K562 (cell line): Measurements from ENCODE around the gene ETFRF1. TPM values are rescaled to one million over a fixed set of nuclear protein-coding genes. Genes with fewer than 3 reads are reported as not detected.
A peak's percentile ranks its signal among the peaks of the same experiment; 100 is the strongest.

Source experiments
- ATAC-seq: fragments of 200-7000 bp; cut with Tn5 transposase; 3 replicates; pipeline ENCODE4 v1.9.1; 2020; ENCODE audit warnings: moderate library complexity
- BruUV-seq: library from RNA; stranded (reverse); fragments of 400-500 nt; replicated peaks from 2 replicates; lab custom pipeline; 2021; lab: Mats Ljungman, UMichigan
- CTCF ChIA-PET: fragments of 300-600 bp; formaldehyde crosslinking; extraction: SDS; loops from one replicate; lab custom pipeline; 2021; ENCODE audit warnings: low intra/inter-chr PET ratio; lab: Yijun Ruan, JAX
- POLR2A ChIA-PET: fragments of 300-600, 350-650 bp; sonication (Branson Sonifier 250); formaldehyde crosslinking; extraction: SDS; loops from one replicate; lab custom pipeline; 2021; ENCODE audit warnings: antibody characterized with exemption, inconsistent platforms; lab: Yijun Ruan, JAX
- DNase-seq, 4 experiments: peaks; one replicate each; pipeline versions ENCODE4 v3.0.0 to v3.0.0-alpha.2; 2011 to 2018; ENCODE audit warnings: low spot score in 3 of 4, mixed read lengths in 3 of 4; ENCODE audit errors: extremely low read depth in 1 of 4
- FAIRE-seq: peaks from 2 replicates; lab custom pipeline; 2011; peaks lifted over from hg19 to GRCh38; lab: Jason Lieb, UNC
- H2AFZ ChIP-seq: 2 replicates; pipeline ENCODE4 v1.6.0; 2011; ENCODE audit warnings: low read depth, low read length, control low read depth, inconsistent platforms
- H3K27ac ChIP-seq: fragments of 200-600 bp; 3 replicates; pipeline ENCODE4 v1.8.0; 2011; ENCODE audit warnings: low read depth, mild to moderate bottlenecking, control low read depth, inconsistent platforms, low read length, moderate library complexity, mixed read lengths; ENCODE audit errors: extremely low read depth
- H3K27me3 ChIP-seq, 2 experiments: fragments of 300-600 bp in 1 of 2; 2 replicates in 1 of 2; 3 replicates in 1 of 2; pipeline versions ENCODE4 v1.6.0 to v1.8.0; 2011; ENCODE audit warnings: inconsistent platforms in 2 of 2, low read length in 2 of 2, mild to moderate bottlenecking in 1 of 2, mixed read lengths in 1 of 2, moderate library complexity in 1 of 2; ENCODE audit not compliant: control insufficient read depth in 2 of 2, insufficient read depth in 2 of 2
- H3K36me3 ChIP-seq: fragments of 300-600 bp; 3 replicates; pipeline ENCODE4 v1.8.0; 2011; ENCODE audit warnings: mild to moderate bottlenecking, low read length, inconsistent platforms; ENCODE audit not compliant: control insufficient read depth, insufficient read depth
- H3K4me1 ChIP-seq, 2 experiments: fragments of 200-600 bp in 1 of 2; replicated peaks in 1 of 2; 2 replicates in 1 of 2; 3 replicates in 1 of 2; pipeline versions ENCODE4 v1.5.1 to v1.8.0; 2011; ENCODE audit warnings: inconsistent platforms in 2 of 2, low read length in 2 of 2, mild to moderate bottlenecking in 1 of 2, mixed read lengths in 1 of 2, moderate library complexity in 1 of 2; ENCODE audit not compliant: control insufficient read depth in 2 of 2, insufficient read depth in 2 of 2
- H3K4me2 ChIP-seq: 2 replicates; pipeline ENCODE4 v1.6.1; 2011; ENCODE audit warnings: low read length, control low read depth, inconsistent platforms, mixed read lengths; ENCODE audit not compliant: insufficient read depth
- H3K4me3 ChIP-seq: fragments of 200-600 bp; sonication (generic), shearing (Covaris generic); 2 replicates; pipeline ENCODE4 v1.5.1; 2016; ENCODE audit warnings: control low read depth, inconsistent platforms
- H3K79me2 ChIP-seq: fragments of 200-600 bp; 3 replicates; pipeline ENCODE4 v1.8.0; 2011; ENCODE audit warnings: low read length, inconsistent platforms; ENCODE audit not compliant: control insufficient read depth, insufficient read depth
- H3K9ac ChIP-seq, 2 experiments: 2 replicates each; pipeline versions ENCODE4 v1.6.0 to v1.6.1; 2011; ENCODE audit warnings: low read depth in 2 of 2, low read length in 2 of 2, control low read depth in 1 of 2, inconsistent platforms in 1 of 2, mild to moderate bottlenecking in 1 of 2, mixed read lengths in 1 of 2; ENCODE audit not compliant: insufficient read depth in 1 of 2
- H3K9me1 ChIP-seq: one replicate; pipeline ENCODE4 v1.6.0; 2011; ENCODE audit warnings: inconsistent platforms, mild to moderate bottlenecking, low read length, moderate library complexity; ENCODE audit not compliant: control insufficient read depth, insufficient read depth
- H3K9me3 ChIP-seq: replicated peaks from 2 replicates; pipeline ENCODE4 v1.5.1; 2011; ENCODE audit warnings: low read depth, low read length, inconsistent platforms; ENCODE audit not compliant: control insufficient read depth, insufficient read depth
- H4K20me1 ChIP-seq: replicated peaks from 2 replicates; pipeline ENCODE4 v1.6.1; 2011; ENCODE audit warnings: low read length, inconsistent platforms, mixed read lengths; ENCODE audit not compliant: control insufficient read depth, insufficient read depth
- CREB1 ChIP-seq, 2 experiments: sonication (generic) in 1 of 2; formaldehyde crosslinking in 1 of 2; IDR thresholded peaks; 2 replicates each; pipeline versions ENCODE4 v1.6.1 to v1.8.0; 2012 to 2022; ENCODE audit warnings: inconsistent platforms in 1 of 2, mild to moderate bottlenecking in 1 of 2, missing genetic modification reagents in 1 of 2, moderate library complexity in 1 of 2
- EP400 ChIP-seq: fragments of 450-650 bp; IDR thresholded peaks from 2 replicates; pipeline ENCODE4 v1.6.1; 2017; ENCODE audit warnings: antibody characterized with exemption, mild to moderate bottlenecking, moderate library complexity
- NFIC ChIP-seq: fragments of 450-650 bp; IDR thresholded peaks from 2 replicates; pipeline ENCODE4 v1.6.1; 2017; ENCODE audit warnings: mild to moderate bottlenecking, inconsistent platforms
- SRF ChIP-seq, 2 experiments: fragments of 250-450, 450-650 bp in 1 of 2; sonication (Bioruptor Pico) in 1 of 2; sonication (generic) in 1 of 2; formaldehyde crosslinking; IDR thresholded peaks; 2 replicates each; pipeline versions ENCODE4 v1.5.0 to v1.5.1; 2020 to 2022; ENCODE audit warnings: mild to moderate bottlenecking in 1 of 2, missing genetic modification reagents in 1 of 2
- XRCC3 ChIP-seq: fragments of 450-650 bp; IDR thresholded peaks from 2 replicates; pipeline ENCODE4 v1.6.1; 2017; ENCODE audit warnings: mild to moderate bottlenecking, moderate library complexity
- ZNF449 ChIP-seq: fragments of 250-450 bp; sonication (Bioruptor Pico); IDR thresholded peaks from 2 replicates; pipeline ENCODE4 v1.8.0; 2022; ENCODE audit warnings: moderate library complexity, mild to moderate bottlenecking, inconsistent platforms
- WGBS: fragments of 100-300 bp; shearing (Covaris generic); methylation state at CpG from one replicate; pipeline ENCODE4 v1.1.6; 2016; ENCODE audit warnings: low coverage, mixed read lengths; ENCODE audit not compliant: insufficient coverage; ENCODE audit errors: missing lambda C conversion rate; 5-methylcytosine and 5-hydroxymethylcytosine counted together
- in situ Hi-C: fragments of 300-500 bp; cut with MboI; formaldehyde crosslinking; loops from 4 replicates; pipeline ENCODE4 v1.15.0; 2018; ENCODE audit warnings: inconsistent platforms, mixed read lengths
- intact Hi-C: fragments of 100-400 bp; cut with micrococcal nuclease; formaldehyde crosslinking; loops from 2 replicates; pipeline ENCODE4 v1.14.2; 2022
- polyA plus RNA-seq, 8 experiments: library from polyadenylated mRNA; depleted of rRNA in 4 of 8; stranded (reverse) in 5 of 8; unstranded in 3 of 8; fragments of >200 nt; fragmentation: Nextera tagmentation in 2 of 8; fragmentation: Illumina TruSeq in 1 of 8; extraction: Ambion mirVana in 2 of 8; extraction: Trizol in 1 of 8; gene quantifications; 2 replicates each; pipeline versions ENCODE4 v1.2.1 to v1.2.3, GENCODE V29; 2011 to 2014; ENCODE audit warnings: inconsistent platforms in 1 of 8, missing spikeins in 1 of 8
- total RNA-seq, 7 experiments: library from RNA; depleted of rRNA in 6 of 7; stranded (reverse); fragments of >200 nt in 6 of 7; fragmentation: Illumina TruSeq in 2 of 7; extraction: Trizol in 2 of 7; gene quantifications; 2 replicates each; pipeline versions ENCODE4 v1.2.1 to v1.2.3, GENCODE V29; 2011 to 2021; ENCODE audit warnings: low replicate concordance in 1 of 7

Gene ETFRF1
- total and polyA plus RNA-seq, 9 of the 15 experiments (the other 6 are each of a cell fraction or from before 2014, with no cell fraction given) = 16.1 to 107 (median 33.7) TPM

- intact Hi-C loops (no loop called here), in situ Hi-C loops (no loop called here)
- H3K79me2 ChIP-seq = peaks cover 16% of the 10 kb centered on the region
- ATAC-seq (no peak), DNase-seq (no peak), FAIRE-seq (peak; percentile 23)
- BruUV-seq = no TSS peak
- TF ChIP-seq CREB1 (IDR thresholded peaks at IDR 0.05) (no peak), CREB1 (CRISPR knock-in tag; IDR thresholded peaks at IDR 0.05) (no peak), NFIC (peak; percentile 57)
- no peak overlapping the region for H3K4me3 ChIP-seq
- no peak overlapping the region for H3K4me2 ChIP-seq
- no peaks in the 10 kb centered on the region for H3K9me1 ChIP-seq
- no peaks in the 10 kb centered on the region for H3K9me3 ChIP-seq
- 57% methylated on average over 2 of the region's 2 CpGs for WGBS
- ChIA-PET POLR2A (no interaction called here), CTCF (no interaction called here)
- H3K4me1 ChIP-seq = peaks cover 0 to 3% of the 10 kb centered on the region in 2 experiments; a peak in 1 of 5 replicates
- no peak overlapping the region for H2AFZ ChIP-seq
- H3K27me3 ChIP-seq = no peaks in the 10 kb centered on the region
- no peaks in the 10 kb centered on the region for H4K20me1 ChIP-seq
- H3K9ac ChIP-seq = no peak overlapping the region
- peaks cover 4% of the 10 kb centered on the region; the same call in 1 of the 3 replicates for H3K36me3 ChIP-seq
- H3K27ac ChIP-seq = no peak overlapping the region
These were observed 2.6 kb downstream of the ETFRF1 start for GRCh38 chr12:25197608-25198007.

GRCh38 chr12:25200703-25201102, 5.7 kb downstream of the ETFRF1 start:
- FAIRE-seq (no peak), ATAC-seq (no peak), DNase-seq (no peak)
- BruUV-seq = no TSS peak
- Histone ChIP-seq H3K36me3 (peaks cover 16% of the 10 kb centered on the region), H3K27me3 (no peaks in the 10 kb centered on the region), H4K20me1 (no peaks in the 10 kb centered on the region), H3K27ac (no peak overlapping the region), H3K9ac (no peak overlapping the region), H3K9me1 (no peaks in the 10 kb centered on the region), H3K9me3 (no peaks in the 10 kb centered on the region), H3K79me2 (peaks cover 11% of the 10 kb centered on the region), H2AFZ (no peak overlapping the region), H3K4me1 (peaks cover 0 to 3% of the 10 kb centered on the region in 2 experiments; a peak in 1 of 5 replicates), H3K4me3 (no peak overlapping the region), H3K4me2 (no peak overlapping the region)
- in situ Hi-C loops (no loop called here), intact Hi-C loops (no loop called here)
- POLR2A ChIA-PET = interaction anchor here (0.7 kb wide), 1 partner anchor 700 kb away, joined by 3 read pairs; no protein-coding TSS in a partner anchor
- CTCF ChIA-PET = no interaction called here
- 43% methylated on average over 1 of the region's 1 CpG for WGBS
- no peak for TF ChIP-seq XRCC3
- TF ChIP-seq ZNF449 (CRISPR knock-in tag) = no peak
- TF ChIP-seq SRF (CRISPR knock-in tag; IDR thresholded peaks at IDR 0.05) = no peak
- TF ChIP-seq EP400 = no peak
